GM23248 (cell line): ENCODE data around the gene SIVA1.

ENCODE experiments used
- EZH2 ChIP-seq: fragments of 200-600 bp; sonication (generic); IDR thresholded peaks from 2 replicates; pipeline ENCODE4 v1.6.1; 2018; ENCODE audit warnings: antibody characterized with exemption, mild to moderate bottlenecking; ENCODE audit not compliant: insufficient read depth, poor library complexity, severe bottlenecking
- EZH2phosphoT487 ChIP-seq: fragments of 200-600 bp; sonication (generic); IDR thresholded peaks from 2 replicates; pipeline ENCODE4 v1.6.1; 2018; ENCODE audit warnings: antibody characterized with exemption, moderate library complexity, mild to moderate bottlenecking, low read depth; ENCODE audit not compliant: insufficient read depth

DNA sequence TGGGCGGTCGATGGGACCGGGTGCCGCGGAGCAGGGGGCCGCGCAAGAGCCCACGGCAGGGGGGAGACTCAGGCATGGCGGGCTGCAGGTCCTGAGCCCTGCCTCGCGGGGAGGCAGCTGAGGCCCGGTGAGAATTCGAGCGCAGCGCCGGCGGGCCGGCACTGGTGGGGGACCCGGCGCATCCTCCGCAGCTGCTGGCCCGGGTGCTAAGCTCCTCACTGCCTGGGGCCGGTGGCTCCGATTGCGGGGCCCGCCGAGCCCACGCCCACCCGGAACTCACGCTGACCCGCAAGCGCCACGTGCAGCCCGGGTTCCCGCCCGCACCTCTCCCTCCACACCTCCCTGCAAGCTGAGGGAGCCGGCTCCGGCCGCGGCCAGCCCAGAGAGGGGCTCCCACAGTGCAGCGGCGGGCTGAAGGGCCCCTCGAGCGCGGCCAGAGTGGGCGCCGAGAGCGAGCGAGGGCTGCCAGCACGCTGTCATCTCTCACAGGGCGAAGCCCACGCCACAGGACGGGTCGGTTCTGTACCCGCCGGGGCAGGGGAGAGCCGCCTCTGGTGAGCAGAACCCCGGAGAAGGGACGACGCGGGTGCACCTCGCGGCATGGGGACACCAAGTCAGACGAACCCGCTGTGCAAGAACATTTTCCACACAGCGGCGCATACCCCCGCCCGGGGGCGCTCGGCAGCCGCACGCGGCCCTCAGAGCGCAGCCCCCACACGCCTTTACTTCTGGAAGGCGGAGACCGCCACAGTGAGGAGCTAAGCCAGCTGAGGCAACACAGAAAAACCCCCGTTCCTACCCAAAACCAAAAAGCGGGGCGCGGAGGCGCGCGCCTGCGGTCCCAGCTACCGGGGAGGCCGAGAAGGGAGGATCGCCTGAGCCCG lies 1.2 kb upstream of the SIVA1 start:
- no peak for TF ChIP-seq EZH2
- no peak for TF ChIP-seq EZH2phosphoT487
